NCI-H226 (cell line): Measurements from ENCODE around the gene STEAP3.

ENCODE experiments used
- DNase-seq: peaks from one replicate; pipeline ENCODE4 v3.0.0-alpha.2; 2015

STEAP3 gene

DNA sequence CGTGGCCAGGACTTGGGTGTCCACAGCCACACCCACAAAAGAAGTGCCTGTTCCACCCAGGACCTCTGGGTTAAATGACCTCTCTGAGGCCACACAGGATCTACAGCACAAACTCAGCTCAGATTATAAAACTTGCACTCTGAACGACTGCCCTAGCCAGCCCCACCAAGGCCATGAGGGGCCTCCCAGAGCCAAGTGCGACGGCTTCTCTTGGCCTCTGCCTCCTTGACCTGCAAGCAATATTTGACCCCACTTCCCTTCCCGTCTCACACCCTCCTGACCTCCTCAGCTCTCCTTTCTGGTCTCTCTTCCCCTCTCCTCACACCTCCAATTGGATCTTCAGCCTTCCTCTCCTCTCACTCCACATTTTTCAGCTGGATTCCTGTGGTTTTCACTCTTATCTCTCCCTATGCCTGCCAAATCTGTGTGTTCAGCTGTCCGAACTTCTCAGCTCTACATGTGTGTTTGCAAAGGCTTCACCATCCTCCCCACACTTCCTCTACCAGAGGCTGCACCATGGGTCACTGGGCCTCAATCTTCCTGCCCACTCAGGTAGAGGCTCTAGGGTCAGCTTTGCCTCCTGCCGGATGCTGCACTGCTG is 25.3 kb upstream of the STEAP3 start:
- DNase-seq: peak; percentile 93

GRCh38 chr2:119201815-119202214 is 21.8 kb upstream of the STEAP3 start:
- no peak for DNase-seq

DNA sequence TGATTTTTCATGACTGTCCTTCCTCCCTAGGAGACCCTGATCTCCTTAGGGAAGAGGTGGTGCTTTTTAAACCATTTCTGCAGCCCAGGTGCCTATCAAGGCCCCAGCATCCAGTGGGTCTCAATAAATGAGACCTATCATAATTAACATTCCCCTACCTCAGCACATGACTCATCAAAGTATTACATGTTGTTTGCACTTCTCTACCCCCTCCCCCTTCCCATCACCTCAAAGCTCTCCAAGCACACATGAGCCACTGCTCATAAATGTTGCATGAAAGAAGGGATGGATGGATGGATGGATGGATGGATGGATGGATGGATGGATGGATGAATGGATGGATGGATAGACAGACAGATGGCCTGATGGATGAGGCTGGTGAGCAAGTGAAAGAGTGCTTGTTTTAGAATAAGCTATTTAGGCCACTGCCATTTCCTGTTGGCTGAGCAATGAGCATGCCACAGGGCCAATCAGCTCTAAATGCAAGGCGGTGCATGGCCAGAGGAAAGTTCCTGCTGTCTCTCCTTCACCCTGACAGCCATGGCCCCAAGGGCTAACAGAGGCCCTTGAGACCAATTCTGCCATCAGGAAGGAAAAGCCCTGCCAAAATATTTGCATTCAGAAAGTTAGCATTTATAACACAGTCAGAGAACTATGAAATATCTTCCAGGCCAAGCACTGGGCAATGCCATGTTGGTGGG is 20.9 kb upstream of the STEAP3 start:
- DNase-seq: no peak

DNA sequence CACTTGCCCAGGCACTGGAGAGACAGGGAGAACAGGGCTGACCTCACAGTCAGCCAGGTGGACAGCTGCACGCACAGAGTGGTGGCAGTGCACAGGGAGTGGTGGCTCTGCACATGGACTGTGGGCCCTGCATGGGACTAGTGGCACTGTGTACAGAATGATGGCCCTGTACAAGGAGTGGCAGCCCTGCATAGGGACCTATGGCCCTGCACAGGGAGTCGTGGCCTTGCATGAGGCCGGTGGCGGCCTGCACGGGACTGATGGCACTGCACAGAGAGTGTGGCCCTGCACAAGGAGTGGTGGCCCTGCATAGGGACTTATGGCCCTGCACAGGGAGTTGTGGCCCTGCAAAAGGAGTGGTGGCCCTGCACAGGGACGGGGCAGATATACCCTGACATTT is 19.1 kb upstream of the STEAP3 start:
- no peak for DNase-seq

DNA sequence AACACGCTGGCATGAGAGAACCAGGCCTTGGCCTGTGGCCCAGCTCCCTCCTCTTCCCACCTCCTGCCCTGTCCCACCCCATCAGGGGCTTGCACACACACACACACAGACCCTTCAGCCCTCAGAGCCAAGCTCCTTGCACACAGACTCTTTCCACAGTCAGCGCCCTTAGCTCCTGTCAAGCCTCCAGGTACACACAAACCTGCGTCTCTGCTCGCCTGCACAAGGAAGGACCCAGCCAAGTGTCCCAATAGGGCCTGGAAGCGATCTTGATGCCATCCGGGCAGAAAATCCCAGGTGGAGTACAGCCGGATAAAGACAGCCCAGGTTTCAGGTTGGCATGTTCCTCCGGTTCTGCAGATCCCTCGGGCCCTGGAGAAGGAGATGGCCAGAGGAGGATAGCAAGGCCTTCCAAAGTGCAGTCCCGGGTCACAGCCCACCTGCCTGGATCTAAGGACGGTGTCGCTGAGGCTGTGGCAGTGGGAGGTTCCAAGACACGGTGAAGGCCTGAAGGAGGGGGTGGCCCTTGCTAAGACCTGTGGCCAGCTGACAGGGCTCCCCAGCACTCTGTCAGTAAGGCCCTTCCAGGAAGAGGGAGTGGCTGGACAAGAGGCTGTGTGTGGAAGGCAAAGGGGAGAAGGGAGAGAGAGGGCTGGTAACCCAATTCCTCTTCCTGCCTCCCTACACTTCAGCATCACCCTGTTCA is 18.5 kb upstream of the STEAP3 start:
- no peak for DNase-seq

- DNase-seq: no peak
These were observed 17.4 kb upstream of the STEAP3 start for GRCh38 chr2:119206201-119206600.

DNA sequence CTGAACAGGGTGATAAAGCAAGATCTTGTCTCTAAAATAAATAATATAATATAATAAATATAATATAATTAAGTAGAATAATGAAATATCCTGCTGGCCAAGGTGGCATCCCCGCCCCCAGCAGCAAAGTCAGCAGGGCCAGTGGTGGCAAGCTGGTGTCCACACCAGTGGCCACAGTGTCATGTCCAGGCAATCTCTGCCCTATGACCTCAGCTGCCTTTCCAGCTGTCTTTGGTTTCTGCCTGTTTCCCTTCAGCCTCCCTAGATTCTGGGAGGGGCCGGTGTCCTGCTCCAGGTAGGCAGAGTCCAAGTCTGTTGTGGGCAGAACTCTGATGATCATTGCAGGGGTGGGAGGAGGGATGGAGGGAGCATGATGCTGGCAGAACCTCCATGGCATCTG is 16.2 kb upstream of the STEAP3 start:
- no peak for DNase-seq

GRCh38 chr2:119208791-119209203 is 14.8 kb upstream of the STEAP3 start:
- DNase-seq: peak; percentile 69

DNA sequence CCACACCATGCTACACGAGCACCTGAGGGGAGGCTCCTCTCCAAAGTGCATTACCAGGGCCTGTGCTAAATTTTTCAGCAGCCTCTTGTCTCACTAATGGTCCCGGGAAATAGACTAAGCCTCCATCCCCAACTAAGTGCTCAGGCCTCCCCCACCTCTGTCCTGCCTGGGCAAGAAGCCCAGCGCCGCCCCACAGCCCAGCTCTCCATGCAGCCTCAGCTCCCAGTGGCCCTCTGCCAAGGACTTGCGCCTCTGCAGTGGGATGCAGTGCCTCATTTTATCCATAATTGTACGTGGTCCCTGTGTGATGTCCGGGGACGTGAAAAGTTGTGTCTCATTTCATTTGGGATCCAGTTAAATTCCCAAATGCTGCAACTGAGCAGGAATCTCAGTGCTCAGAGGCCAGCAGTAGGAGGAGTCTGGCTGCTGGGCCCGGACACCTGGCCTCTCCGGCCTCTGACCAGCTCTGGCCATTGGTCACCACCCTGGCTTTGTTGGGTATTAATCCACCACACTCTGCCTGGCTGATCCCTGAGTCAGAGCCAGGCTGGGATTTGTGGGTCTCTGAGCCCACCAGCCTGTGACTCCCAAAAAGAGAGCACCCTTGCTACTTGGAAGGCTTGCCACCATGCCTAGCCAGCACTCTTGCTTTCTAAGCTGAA is 11.4 kb upstream of the STEAP3 start:
- DNase-seq: no peak

GRCh38 chr2:119214453-119215037 is 9.1 kb upstream of the STEAP3 start:
- no peak for DNase-seq

- no peak for DNase-seq
These were observed 6.6 kb upstream of the STEAP3 start for GRCh38 chr2:119216994-119217393.

DNA sequence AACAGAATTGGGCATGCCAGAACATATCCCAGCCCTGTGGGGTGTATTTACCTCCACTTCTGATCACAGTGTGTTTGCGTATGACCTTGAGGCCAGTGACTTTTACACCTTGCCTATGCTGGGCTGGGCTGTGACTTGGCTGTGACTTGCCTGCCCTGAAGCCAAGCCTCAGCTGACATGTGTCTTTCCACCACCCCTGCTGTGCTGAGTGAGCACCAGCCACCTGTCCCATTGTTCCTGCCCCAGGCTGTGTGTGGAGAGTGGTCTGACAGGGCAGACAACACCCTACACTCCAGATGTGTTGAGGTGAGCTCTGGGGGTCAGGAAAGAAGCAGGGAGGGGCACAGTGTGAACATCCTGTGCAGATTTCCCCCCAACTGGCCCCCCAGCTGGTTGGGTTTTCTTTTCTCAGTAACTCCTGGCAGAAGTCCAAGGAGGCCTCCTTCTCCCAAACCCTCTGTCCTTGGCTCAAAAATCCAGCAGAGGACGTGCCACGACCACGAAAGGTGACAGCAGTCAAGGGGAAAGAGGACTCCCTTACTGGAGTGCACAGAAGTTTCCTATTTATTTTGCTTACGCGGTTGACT is 5.1 kb upstream of the STEAP3 start:
- DNase-seq: no peak

DNA sequence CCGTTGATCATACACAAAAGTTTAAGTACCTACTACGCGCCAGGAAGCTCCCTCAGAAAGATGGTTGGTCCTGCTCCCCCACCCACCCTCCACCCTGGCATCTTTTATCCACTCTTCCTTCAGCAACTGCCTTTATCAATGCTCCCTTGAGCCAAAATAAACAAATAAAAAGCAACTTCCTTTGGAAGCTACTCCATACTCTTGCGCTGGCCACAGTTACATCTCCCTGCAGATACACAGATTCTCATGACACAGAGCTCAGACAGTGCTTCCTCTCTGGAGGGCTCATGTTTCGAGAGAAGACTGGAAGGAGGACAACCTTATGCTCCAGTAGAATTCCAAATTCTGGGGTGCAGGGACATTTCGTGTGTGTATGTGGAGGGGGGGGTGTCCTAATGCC is 3.8 kb upstream of the STEAP3 start:
- DNase-seq: no peak

- no peak for DNase-seq
These were observed 2.8 kb upstream of the STEAP3 start for GRCh38 chr2:119220720-119221301.

DNA sequence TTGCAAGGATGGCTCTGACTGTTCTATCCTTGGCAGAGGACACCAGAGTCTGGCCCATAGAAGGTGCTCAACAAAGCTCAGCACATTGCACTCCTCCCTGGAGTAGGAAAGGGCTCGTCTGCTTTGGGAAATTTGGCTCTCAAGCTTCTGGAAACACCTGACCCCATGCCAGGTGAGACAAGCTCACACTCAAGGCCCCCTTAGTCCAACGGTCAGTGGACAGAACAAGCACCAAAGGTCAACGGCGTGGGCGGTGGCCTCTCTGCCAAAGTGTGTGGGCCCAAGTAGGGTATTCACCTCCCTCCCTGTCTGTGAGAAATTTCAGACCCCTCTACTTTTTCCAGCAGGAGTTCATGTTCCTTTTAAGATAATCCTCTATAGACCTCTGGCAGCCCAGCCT is 2.0 kb upstream of the STEAP3 start:
- DNase-seq: no peak

- no peak for DNase-seq
These were observed 1.4 kb upstream of the STEAP3 start for GRCh38 chr2:119222213-119222612.

DNA sequence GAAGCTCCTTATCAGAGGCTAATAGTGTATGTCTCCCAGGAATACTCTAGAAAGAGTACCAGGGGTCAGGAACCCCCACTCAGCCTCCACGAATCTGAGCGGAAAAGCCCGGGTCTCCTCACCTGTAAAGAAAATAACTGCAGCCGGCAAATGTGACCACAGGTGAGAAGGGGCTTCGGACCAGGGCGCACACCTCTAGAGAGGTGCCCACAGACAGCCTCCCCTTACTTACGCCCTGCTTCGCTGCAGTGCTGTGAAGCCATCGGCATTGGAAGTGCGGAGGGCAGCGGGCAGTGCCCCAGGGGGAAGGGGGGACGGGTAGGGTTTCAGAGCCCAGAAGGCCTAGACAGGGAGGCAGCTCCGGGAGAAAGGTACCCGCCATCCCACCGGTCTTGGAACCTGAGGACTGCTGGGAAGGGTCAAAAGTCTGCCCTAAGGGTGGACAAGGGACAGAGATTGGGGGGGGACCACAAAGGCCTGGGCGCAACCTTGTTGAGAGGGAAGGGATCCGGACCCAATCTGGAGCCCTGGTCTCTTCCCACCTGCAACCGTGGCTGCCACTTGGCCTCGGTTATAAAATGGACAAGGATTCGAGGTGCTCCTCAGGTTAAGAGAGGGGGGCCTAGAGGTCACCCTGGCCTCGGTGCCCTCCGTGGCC is 642 bp upstream of the STEAP3 start:
- no peak for DNase-seq

- DNase-seq: no peak
These were observed 914 bp downstream of the STEAP3 start for GRCh38 chr2:119224391-119225104.

GRCh38 chr2:119225105-119225865 is 1.7 kb downstream of the STEAP3 start:
- no peak for DNase-seq

GRCh38 chr2:119225926-119226325 is 2.3 kb downstream of the STEAP3 start:
- no peak for DNase-seq

GRCh38 chr2:119227346-119227745 is 3.7 kb downstream of the STEAP3 start:
- DNase-seq: no peak
